IPS-20b (cell line): Measurements from ENCODE around the gene FADS1.

ENCODE experiments used
- H3K27ac ChIP-seq: one replicate; pipeline ENCODE4 v1.5.1; 2013; ENCODE audit warnings: low read length
- H3K27me3 ChIP-seq: 2 replicates; pipeline ENCODE4 v1.6.1; 2013; ENCODE audit warnings: mild to moderate bottlenecking, low read length, inconsistent platforms; ENCODE audit not compliant: insufficient read depth
- H3K36me3 ChIP-seq: 2 replicates; pipeline ENCODE4 v1.6.1; 2013; ENCODE audit warnings: low read depth, mild to moderate bottlenecking, inconsistent platforms, low read length, moderate library complexity; ENCODE audit not compliant: insufficient read depth
- H3K4me1 ChIP-seq: 2 replicates; pipeline ENCODE4 v1.6.1; 2013; ENCODE audit warnings: mild to moderate bottlenecking, control low read depth, inconsistent platforms, low read length, moderate library complexity; ENCODE audit not compliant: insufficient read depth
- H3K4me3 ChIP-seq: 2 replicates; pipeline ENCODE4 v1.5.1; 2013; ENCODE audit warnings: mild to moderate bottlenecking, low read length, inconsistent platforms
- H3K9ac ChIP-seq: 2 replicates; pipeline ENCODE4 v1.6.1; 2013; ENCODE audit warnings: low read depth, mild to moderate bottlenecking, inconsistent platforms, low read length, moderate library complexity
- H3K9me3 ChIP-seq: 2 replicates; pipeline ENCODE4 v1.6.1; 2013; ENCODE audit warnings: mild to moderate bottlenecking, low read depth, low read length, inconsistent platforms; ENCODE audit not compliant: insufficient read depth

FADS1 gene

GRCh38 chr11:61777234-61778090 lies 39.3 kb downstream of the FADS1 start:
- no peaks in the 10 kb centered on the region for H3K36me3 ChIP-seq
- H3K9me3 ChIP-seq = no peaks in the 10 kb centered on the region
- H3K9ac ChIP-seq = no peak overlapping the region
- H3K4me1 ChIP-seq = peaks cover under 1% of the 10 kb centered on the region; the same call in 1 of the 2 replicates
- no peak overlapping the region for H3K27ac ChIP-seq
- no peaks in the 10 kb centered on the region for H3K27me3 ChIP-seq
- H3K4me3 ChIP-seq = no peak overlapping the region

- H3K9me3 ChIP-seq = no peaks in the 10 kb centered on the region
- no peak overlapping the region for H3K9ac ChIP-seq
- H3K4me3 ChIP-seq = no peak overlapping the region
- no peaks in the 10 kb centered on the region for H3K27me3 ChIP-seq
- H3K27ac ChIP-seq = no peak overlapping the region
- no peaks in the 10 kb centered on the region for H3K36me3 ChIP-seq
- H3K4me1 ChIP-seq = peaks cover 7% of the 10 kb centered on the region; the same call in 1 of the 2 replicates
Observed at GRCh38 chr11:61776561-61777075, 40.2 kb downstream of the FADS1 start.

- Histone ChIP-seq H3K27ac (no peak overlapping the region), H3K9ac (no peak overlapping the region)
Observed at GRCh38 chr11:61775606-61776554, 40.9 kb downstream of the FADS1 start.

GRCh38 chr11:61775106-61775505 lies 41.7 kb downstream of the FADS1 start:
- no peaks in the 10 kb centered on the region for H3K36me3 ChIP-seq
- H3K4me1 ChIP-seq = peaks cover 7% of the 10 kb centered on the region; the same call in 1 of the 2 replicates
- no peak overlapping the region for H3K27ac ChIP-seq
- H3K4me3 ChIP-seq = no peak overlapping the region
- H3K27me3 ChIP-seq = no peaks in the 10 kb centered on the region
- H3K9me3 ChIP-seq = no peaks in the 10 kb centered on the region
- H3K9ac ChIP-seq = no peak overlapping the region

More at GRCh38 chr11:61775606-61776554, 40.9 kb downstream of the FADS1 start:
- Histone ChIP-seq H3K4me1 (peaks cover 7% of the 10 kb centered on the region; the same call in 1 of the 2 replicates), H3K27me3 (no peaks in the 10 kb centered on the region), H3K4me3 (no peak overlapping the region), H3K36me3 (no peaks in the 10 kb centered on the region), H3K9me3 (no peaks in the 10 kb centered on the region)

GRCh38 chr11:61774411-61774810 lies 42.4 kb downstream of the FADS1 start:
- H3K36me3 ChIP-seq = no peaks in the 10 kb centered on the region
- H3K9ac ChIP-seq = no peak overlapping the region
- H3K4me1 ChIP-seq = peaks cover 7% of the 10 kb centered on the region; the same call in 1 of the 2 replicates
- no peaks in the 10 kb centered on the region for H3K27me3 ChIP-seq
- no peak overlapping the region for H3K27ac ChIP-seq
- no peaks in the 10 kb centered on the region for H3K9me3 ChIP-seq
- H3K4me3 ChIP-seq = no peak overlapping the region

GRCh38 chr11:61773809-61774208 lies 43.0 kb downstream of the FADS1 start:
- Histone ChIP-seq H3K9me3 (no peaks in the 10 kb centered on the region), H3K36me3 (no peaks in the 10 kb centered on the region), H3K9ac (no peak overlapping the region)

GRCh38 chr11:61773356-61773755 lies 43.4 kb downstream of the FADS1 start:
- H3K27ac ChIP-seq = no peak overlapping the region
- H3K9ac ChIP-seq = no peak overlapping the region
- no peak overlapping the region for H3K4me3 ChIP-seq
- H3K9me3 ChIP-seq = no peaks in the 10 kb centered on the region
- no peaks in the 10 kb centered on the region for H3K36me3 ChIP-seq
- peaks cover 7% of the 10 kb centered on the region; the same call in 1 of the 2 replicates for H3K4me1 ChIP-seq
- no peaks in the 10 kb centered on the region for H3K27me3 ChIP-seq

More at GRCh38 chr11:61773809-61774208, 43.0 kb downstream of the FADS1 start:
- Histone ChIP-seq H3K4me3 (no peak overlapping the region), H3K27ac (no peak overlapping the region), H3K4me1 (peaks cover 7% of the 10 kb centered on the region; the same call in 1 of the 2 replicates), H3K27me3 (no peaks in the 10 kb centered on the region)

- Histone ChIP-seq H3K9ac (no peak overlapping the region; the same call in 1 of the 2 replicates), H3K9me3 (no peaks in the 10 kb centered on the region), H3K4me1 (peaks cover 7% of the 10 kb centered on the region; the same call in 1 of the 2 replicates), H3K36me3 (no peaks in the 10 kb centered on the region), H3K4me3 (no peak overlapping the region), H3K27ac (peak overlapping the region; percentile 62), H3K27me3 (no peaks in the 10 kb centered on the region)
Observed at GRCh38 chr11:61771985-61772455, 44.8 kb downstream of the FADS1 start.

- Histone ChIP-seq H3K9me3 (no peaks in the 10 kb centered on the region), H3K4me3 (no peak overlapping the region), H3K4me1 (peaks cover 7% of the 10 kb centered on the region; the same call in 1 of the 2 replicates), H3K9ac (no peak overlapping the region), H3K27me3 (no peaks in the 10 kb centered on the region), H3K27ac (no peak overlapping the region), H3K36me3 (no peaks in the 10 kb centered on the region)
Observed at GRCh38 chr11:61771195-61771894, 45.5 kb downstream of the FADS1 start.

GRCh38 chr11:61769946-61770683 lies 46.7 kb downstream of the FADS1 start:
- no peaks in the 10 kb centered on the region for H3K27me3 ChIP-seq
- no peak overlapping the region for H3K9ac ChIP-seq
- peaks cover 7% of the 10 kb centered on the region; the same call in 1 of the 2 replicates for H3K4me1 ChIP-seq
- H3K4me3 ChIP-seq = no peak overlapping the region
- H3K9me3 ChIP-seq = no peaks in the 10 kb centered on the region
- H3K27ac ChIP-seq = no peak overlapping the region
- H3K36me3 ChIP-seq = no peaks in the 10 kb centered on the region
